Measurements from ENCODE around the gene CIROP.

- TF ChIP-seq, protein P1, sequence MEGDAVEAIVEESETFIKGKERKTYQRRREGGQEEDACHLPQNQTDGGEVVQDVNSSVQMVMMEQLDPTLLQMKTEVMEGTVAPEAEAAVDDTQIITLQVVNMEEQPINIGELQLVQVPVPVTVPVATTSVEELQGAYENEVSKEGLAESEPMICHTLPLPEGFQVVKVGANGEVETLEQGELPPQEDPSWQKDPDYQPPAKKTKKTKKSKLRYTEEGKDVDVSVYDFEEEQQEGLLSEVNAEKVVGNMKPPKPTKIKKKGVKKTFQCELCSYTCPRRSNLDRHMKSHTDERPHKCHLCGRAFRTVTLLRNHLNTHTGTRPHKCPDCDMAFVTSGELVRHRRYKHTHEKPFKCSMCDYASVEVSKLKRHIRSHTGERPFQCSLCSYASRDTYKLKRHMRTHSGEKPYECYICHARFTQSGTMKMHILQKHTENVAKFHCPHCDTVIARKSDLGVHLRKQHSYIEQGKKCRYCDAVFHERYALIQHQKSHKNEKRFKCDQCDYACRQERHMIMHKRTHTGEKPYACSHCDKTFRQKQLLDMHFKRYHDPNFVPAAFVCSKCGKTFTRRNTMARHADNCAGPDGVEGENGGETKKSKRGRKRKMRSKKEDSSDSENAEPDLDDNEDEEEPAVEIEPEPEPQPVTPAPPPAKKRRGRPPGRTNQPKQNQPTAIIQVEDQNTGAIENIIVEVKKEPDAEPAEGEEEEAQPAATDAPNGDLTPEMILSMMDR (conservative IDR thresholded peaks at IDR 0.05) = no peak
- TF ChIP-seq EZH2 (IDR thresholded peaks at IDR 0.05; ENCODE audit: low read depth) = no peak
Measured at GRCh38 chr14:23127861-23128260, 23.1 kb upstream of the CIROP start.
